Activated T-helper 2 cell treated with anti-CD3 and anti-CD28 coated beads, Interferon-gamma antibody, Interleukin-2, Interleukin-4, amounts not matched to agents 10 μg/mL and 5 μg/mL and 100 μg/mL, durations not matched to agents 14 hours and 24 hours and 36 hours (primary cell): ENCODE measurements around the gene PGBD5. TPM values are rescaled to one million over a fixed set of nuclear protein-coding genes. Genes with fewer than 3 reads are reported as not detected.

Source experiments
- DNase-seq: peaks from one replicate; pipeline ENCODE4 v3.0.0; 2021; ENCODE audit warnings: low spot score
- H3K27ac Mint-ChIP-seq: one replicate; pipeline ENCODE4 v1.8.0; 2021; ENCODE audit warnings: mixed read lengths
- H3K27me3 Mint-ChIP-seq: one replicate; pipeline ENCODE4 v1.8.0; 2021; ENCODE audit warnings: low read depth, mixed read lengths
- H3K36me3 Mint-ChIP-seq: one replicate; pipeline ENCODE4 v1.8.0; 2021; ENCODE audit warnings: low read depth, mixed read lengths
- H3K4me1 Mint-ChIP-seq: one replicate; pipeline ENCODE4 v1.8.0; 2021; ENCODE audit warnings: low read depth, mixed read lengths
- H3K4me3 Mint-ChIP-seq: one replicate; pipeline ENCODE4 v1.8.0; 2021; ENCODE audit warnings: low read depth, mild to moderate bottlenecking, moderate library complexity, mixed read lengths
- H3K9me3 Mint-ChIP-seq: one replicate; pipeline ENCODE4 v1.8.0; 2021; ENCODE audit warnings: mixed read lengths
- intact Hi-C: fragments of 100-400 bp; cut with micrococcal nuclease; formaldehyde crosslinking; loops from one replicate; pipeline ENCODE4 v1.15.1; 2023
- total RNA-seq: library from RNA; stranded (reverse); gene quantifications from 2 replicates; pipeline ENCODE4 v1.2.3, GENCODE V29; 2022

PGBD5 gene
- total RNA-seq, 1 donor from 2014 or later: not detected

DNA sequence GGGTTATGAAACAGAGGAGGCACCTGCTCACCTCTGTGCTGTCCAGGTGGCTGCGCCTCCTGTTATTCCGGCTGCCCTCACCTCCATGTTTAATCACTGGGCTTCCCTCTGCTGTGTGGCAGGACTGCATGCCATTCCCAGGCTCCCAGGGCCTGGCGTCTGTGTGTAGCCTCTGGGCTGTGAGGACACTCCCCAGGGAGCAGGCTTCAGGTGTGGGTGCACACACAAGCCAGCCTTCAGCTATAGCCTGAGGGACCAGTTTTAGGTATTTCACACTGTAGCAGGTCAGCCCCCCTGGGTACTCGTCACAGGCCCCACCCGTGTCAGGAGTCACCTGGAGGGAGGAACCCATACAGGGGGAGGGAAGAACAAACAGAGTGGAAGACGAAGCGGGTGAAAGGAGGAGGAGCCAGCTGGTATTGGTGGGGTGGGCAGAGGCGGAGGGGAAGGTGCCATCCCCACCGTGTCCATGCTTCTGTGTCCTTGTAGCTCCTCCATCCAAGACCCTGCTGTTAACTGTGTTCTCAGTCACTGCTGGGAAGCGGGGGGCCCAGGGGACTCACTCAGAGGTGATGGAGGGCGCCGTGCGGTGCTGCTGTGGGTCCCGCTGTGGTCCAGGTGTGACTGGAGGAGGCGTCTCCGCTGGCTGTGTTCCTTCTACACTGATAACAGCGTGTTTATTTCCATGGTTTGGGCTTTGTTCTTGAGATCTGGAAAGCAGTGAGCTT, 158.6 kb downstream of the PGBD5 start:
- no peak overlapping the region for H3K4me3 Mint-ChIP-seq
- H3K36me3 Mint-ChIP-seq: peaks cover 42% of the 10 kb centered on the region
- intact Hi-C loops: no loop called here

DNA sequence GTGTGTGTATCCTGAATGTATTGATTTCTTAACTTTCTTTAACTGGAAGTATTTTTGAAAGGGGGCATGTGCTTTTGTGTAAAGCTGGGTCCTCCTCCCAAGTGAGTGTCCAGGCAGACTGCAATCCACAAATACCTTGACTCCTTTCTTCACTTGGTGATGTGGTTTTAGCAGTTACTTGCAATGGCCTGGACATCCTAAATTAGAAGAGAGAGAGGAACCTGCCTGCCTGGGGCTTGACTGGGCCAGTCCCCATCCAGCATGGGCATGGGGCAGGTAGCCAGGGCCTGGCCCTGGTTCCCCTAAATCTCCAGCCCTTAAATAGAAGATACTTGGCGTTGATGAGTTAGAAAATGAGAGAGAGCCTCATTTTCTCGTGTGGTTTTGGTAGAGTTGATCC, 159.7 kb downstream of the PGBD5 start:
- Mint-ChIP-seq H3K4me3 (no peak overlapping the region), H3K4me1 (peaks cover 14% of the 10 kb centered on the region), H3K27me3 (no peaks in the 10 kb centered on the region), H3K27ac (peak overlapping the region; percentile 39), H3K36me3 (peaks cover 42% of the 10 kb centered on the region), H3K9me3 (no peaks in the 10 kb centered on the region)
- intact Hi-C loops: no loop called here
- DNase-seq: no peak

More for the DNA sequence above, 158.6 kb downstream of the PGBD5 start:
- no peak for DNase-seq
- peak overlapping the region; percentile 5 for H3K27ac Mint-ChIP-seq
- H3K9me3 Mint-ChIP-seq: no peaks in the 10 kb centered on the region
- no peaks in the 10 kb centered on the region for H3K27me3 Mint-ChIP-seq
- peaks cover 14% of the 10 kb centered on the region for H3K4me1 Mint-ChIP-seq

DNA sequence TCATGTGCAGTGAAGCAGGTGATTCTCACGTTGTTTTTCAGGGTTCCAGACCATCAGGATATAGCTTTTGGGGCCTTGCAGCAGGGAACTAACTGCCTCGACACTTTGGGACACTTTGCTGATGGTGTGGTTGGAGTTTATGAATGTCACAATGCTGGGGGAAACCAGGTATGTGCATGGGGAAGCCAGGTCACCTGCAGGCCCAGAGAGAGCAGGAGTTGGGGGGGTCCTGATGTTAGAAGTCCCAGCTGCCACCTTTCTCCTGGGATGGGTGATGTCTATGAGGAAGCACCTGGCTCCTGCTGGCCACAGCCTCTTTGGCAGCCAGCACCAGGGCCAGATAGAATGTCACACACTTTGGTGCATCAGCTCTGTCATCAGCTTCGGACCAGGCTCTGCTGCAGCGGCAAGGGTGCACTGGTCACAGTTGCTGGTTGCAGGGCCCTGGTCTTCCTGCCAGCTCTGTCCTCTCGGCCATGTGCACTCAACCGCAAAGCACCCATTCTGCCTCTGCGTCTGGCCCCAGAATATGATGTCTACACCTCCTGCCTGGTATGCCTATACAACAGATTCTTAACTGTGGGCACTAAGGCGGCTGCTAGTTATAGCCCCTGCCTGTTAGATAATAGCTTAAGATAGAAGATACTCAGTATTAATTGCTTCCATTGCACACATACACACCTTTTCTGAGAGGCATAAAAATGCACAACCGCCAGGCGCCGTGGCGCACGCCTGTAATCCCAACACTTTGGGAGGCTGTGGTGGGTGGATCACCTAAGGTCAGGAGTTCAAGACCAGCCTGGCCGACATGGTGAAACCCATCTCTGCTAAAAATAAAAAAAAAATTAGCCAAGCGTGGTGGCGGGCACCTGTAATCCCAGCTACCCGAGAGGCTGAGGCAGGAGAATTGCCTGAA, 160.7 kb downstream of the PGBD5 start:
- no peak for DNase-seq

More for the DNA sequence above, 160.7 kb downstream of the PGBD5 start:
- intact Hi-C loops: no loop called here
- no peak overlapping the region for H3K27ac Mint-ChIP-seq
- no peak overlapping the region for H3K4me3 Mint-ChIP-seq
- H3K36me3 Mint-ChIP-seq: peaks cover 39% of the 10 kb centered on the region
- H3K4me1 Mint-ChIP-seq: peaks cover 5% of the 10 kb centered on the region
- H3K9me3 Mint-ChIP-seq: no peaks in the 10 kb centered on the region
- no peaks in the 10 kb centered on the region for H3K27me3 Mint-ChIP-seq

Other genes with a start within 250 kb of the PGBD5 start
- 36.9 and 38.8 TPM in 2 replicates for gene COG2, start 216.1 kb upstream of the PGBD5 start, total RNA-seq